SK-N-SH (cell line): Measurements from ENCODE around the gene CTAG1A.
"Not testable (repeated sequence)": the region's sequence is repeated elsewhere in the genome, so short reads cannot be mapped to it uniquely, and the experiment has no call there.

ENCODE experiments used
- FOSL2 ChIP-seq: IDR thresholded peaks from 2 replicates; pipeline ENCODE4 v1.4.0; 2012; ENCODE audit warnings: low read depth, mild to moderate bottlenecking, moderate library complexity, borderline replicate concordance
- FOXJ3 ChIP-seq: sonication (generic); formaldehyde crosslinking; IDR thresholded peaks from 2 replicates; pipeline ENCODE4 v1.5.1; 2020; ENCODE audit warnings: mild to moderate bottlenecking, missing genetic modification reagents
- FOXM1 ChIP-seq: IDR thresholded peaks from 2 replicates; pipeline ENCODE4 v1.4.0; 2012; ENCODE audit warnings: low read depth, mild to moderate bottlenecking
- GATA2 ChIP-seq: sonication (generic); formaldehyde crosslinking; IDR thresholded peaks from 2 replicates; pipeline ENCODE4 v1.5.0; 2020; ENCODE audit warnings: mild to moderate bottlenecking, missing genetic modification reagents
- MXI1 ChIP-seq: IDR thresholded peaks from 2 replicates; pipeline ENCODE4 v1.6.1; 2012; ENCODE audit warnings: mild to moderate bottlenecking, low read depth, low read length, improper control_type of control experiment
- NFIC ChIP-seq: IDR thresholded peaks from 2 replicates; pipeline ENCODE4 v1.4.0; 2012; ENCODE audit warnings: borderline replicate concordance
- POLR2AphosphoS5 ChIP-seq: IDR thresholded peaks from 2 replicates; pipeline ENCODE4 v1.6.1; 2012; ENCODE audit warnings: low read depth, low read length
- RCOR1 ChIP-seq: fragments of 150-350 bp; IDR thresholded peaks from 2 replicates; pipeline ENCODE4 v1.6.1; 2017; ENCODE audit warnings: antibody characterized with exemption, low read length
- SIN3A ChIP-seq: IDR thresholded peaks from 2 replicates; pipeline ENCODE4 v1.6.1; 2012; ENCODE audit warnings: low read depth, mild to moderate bottlenecking, low read length, moderate library complexity, borderline replicate concordance
- YY1 ChIP-seq: IDR thresholded peaks from 2 replicates; pipeline ENCODE4 v1.4.0; 2012; ENCODE audit warnings: low read depth, mild to moderate bottlenecking
- TF ChIP-seq, protein P1 (sequence below): fragments of 200-600 bp; sonication (generic); IDR thresholded peaks from 2 replicates; pipeline ENCODE4 v1.6.1; 2017; ENCODE audit warnings: antibody characterized with exemption, mild to moderate bottlenecking, moderate library complexity
- TF ChIP-seq, protein P2 (sequence below): IDR thresholded peaks from 2 replicates; pipeline ENCODE4 v1.4.0; 2012; ENCODE audit warnings: low read depth, borderline replicate concordance
- TF ChIP-seq, protein P3 (sequence below): fragments of 150-350 bp; IDR thresholded peaks from 2 replicates; pipeline ENCODE4 v1.6.1; 2016; ENCODE audit warnings: mild to moderate bottlenecking, low read depth, low read length

DNA sequence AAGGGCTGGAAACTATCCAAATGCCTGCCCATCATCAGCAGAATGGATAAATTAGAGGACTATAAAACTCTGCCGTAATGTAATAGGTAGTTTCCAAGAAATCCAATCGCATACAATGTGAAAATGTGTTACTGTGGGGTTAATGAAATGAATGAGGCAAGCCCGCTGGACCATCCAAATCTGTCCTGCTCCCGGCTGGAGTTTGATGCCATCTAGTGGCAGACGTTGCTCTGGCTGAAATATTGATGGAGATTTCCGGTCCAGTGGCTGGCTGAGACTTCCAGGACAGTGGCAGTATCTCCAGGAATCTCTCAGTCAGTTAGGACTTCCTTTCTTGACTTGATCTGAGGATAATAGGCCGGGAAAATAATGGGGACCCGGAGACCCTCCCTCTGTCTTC lies 1.9 kb upstream of the CTAG1A start:
- not testable (repeated sequence) for TF ChIP-seq FOSL2; POLR2AphosphoS5; FOXJ3 (CRISPR knock-in tag); MXI1; YY1; RCOR1; FOXM1; SIN3A; GATA2; NFIC
- TF ChIP-seq, protein P1, sequence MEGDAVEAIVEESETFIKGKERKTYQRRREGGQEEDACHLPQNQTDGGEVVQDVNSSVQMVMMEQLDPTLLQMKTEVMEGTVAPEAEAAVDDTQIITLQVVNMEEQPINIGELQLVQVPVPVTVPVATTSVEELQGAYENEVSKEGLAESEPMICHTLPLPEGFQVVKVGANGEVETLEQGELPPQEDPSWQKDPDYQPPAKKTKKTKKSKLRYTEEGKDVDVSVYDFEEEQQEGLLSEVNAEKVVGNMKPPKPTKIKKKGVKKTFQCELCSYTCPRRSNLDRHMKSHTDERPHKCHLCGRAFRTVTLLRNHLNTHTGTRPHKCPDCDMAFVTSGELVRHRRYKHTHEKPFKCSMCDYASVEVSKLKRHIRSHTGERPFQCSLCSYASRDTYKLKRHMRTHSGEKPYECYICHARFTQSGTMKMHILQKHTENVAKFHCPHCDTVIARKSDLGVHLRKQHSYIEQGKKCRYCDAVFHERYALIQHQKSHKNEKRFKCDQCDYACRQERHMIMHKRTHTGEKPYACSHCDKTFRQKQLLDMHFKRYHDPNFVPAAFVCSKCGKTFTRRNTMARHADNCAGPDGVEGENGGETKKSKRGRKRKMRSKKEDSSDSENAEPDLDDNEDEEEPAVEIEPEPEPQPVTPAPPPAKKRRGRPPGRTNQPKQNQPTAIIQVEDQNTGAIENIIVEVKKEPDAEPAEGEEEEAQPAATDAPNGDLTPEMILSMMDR = not testable (repeated sequence)
- TF ChIP-seq, protein P2, sequence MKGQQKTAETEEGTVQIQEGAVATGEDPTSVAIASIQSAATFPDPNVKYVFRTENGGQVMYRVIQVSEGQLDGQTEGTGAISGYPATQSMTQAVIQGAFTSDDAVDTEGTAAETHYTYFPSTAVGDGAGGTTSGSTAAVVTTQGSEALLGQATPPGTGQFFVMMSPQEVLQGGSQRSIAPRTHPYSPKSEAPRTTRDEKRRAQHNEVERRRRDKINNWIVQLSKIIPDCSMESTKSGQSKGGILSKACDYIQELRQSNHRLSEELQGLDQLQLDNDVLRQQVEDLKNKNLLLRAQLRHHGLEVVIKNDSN = not testable (repeated sequence)
- TF ChIP-seq, protein P3, sequence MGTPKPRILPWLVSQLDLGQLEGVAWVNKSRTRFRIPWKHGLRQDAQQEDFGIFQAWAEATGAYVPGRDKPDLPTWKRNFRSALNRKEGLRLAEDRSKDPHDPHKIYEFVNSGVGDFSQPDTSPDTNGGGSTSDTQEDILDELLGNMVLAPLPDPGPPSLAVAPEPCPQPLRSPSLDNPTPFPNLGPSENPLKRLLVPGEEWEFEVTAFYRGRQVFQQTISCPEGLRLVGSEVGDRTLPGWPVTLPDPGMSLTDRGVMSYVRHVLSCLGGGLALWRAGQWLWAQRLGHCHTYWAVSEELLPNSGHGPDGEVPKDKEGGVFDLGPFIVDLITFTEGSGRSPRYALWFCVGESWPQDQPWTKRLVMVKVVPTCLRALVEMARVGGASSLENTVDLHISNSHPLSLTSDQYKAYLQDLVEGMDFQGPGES = not testable (repeated sequence)
